Eye (tissue), 1 donor: ENCODE data around the gene INHBC.
"Not testable (repeated sequence)": the region's sequence is repeated elsewhere in the genome, so short reads cannot be mapped to it uniquely, and the experiment has no call there.

Source experiments
- DNase-seq: peaks from one replicate; pipeline ENCODE4 v3.0.0-alpha.2; 2015

The INHBC gene

GRCh38 chr12:57430112-57430930 lies 4.3 kb upstream of the INHBC start:
- peak; percentile 72 for DNase-seq

- peak; percentile 98 for DNase-seq
Observed at GRCh38 chr12:57430931-57431566, 3.5 kb upstream of the INHBC start, which contains the start of gene R3HDM2. TSS of gene R3HDM2 (minus strand) at chr12:57431043. CDS start at chr12:57310428, 120,615 bp downstream.

GRCh38 chr12:57431654-57432188 lies 2.9 kb upstream of the INHBC start:
- no peak for DNase-seq

GRCh38 chr12:57433370-57433769 lies 1.2 kb upstream of the INHBC start:
- no peak for DNase-seq

- DNase-seq, result no peak
Observed at GRCh38 chr12:57435293-57435692, 709 bp downstream of the INHBC start.

- no peak for DNase-seq
Observed at GRCh38 chr12:57438400-57438799, 3.8 kb downstream of the INHBC start.

- DNase-seq, result no peak
Observed at GRCh38 chr12:57439762-57440266, 5.2 kb downstream of the INHBC start.

- not testable (repeated sequence) for DNase-seq
Observed at GRCh38 chr12:57441393-57441792, 6.8 kb downstream of the INHBC start.

GRCh38 chr12:57441846-57442427 lies 7.4 kb downstream of the INHBC start:
- no peak for DNase-seq

GRCh38 chr12:57444337-57444736 lies 9.8 kb downstream of the INHBC start:
- DNase-seq, result not testable (repeated sequence)

GRCh38 chr12:57444744-57445143 lies 10.2 kb downstream of the INHBC start:
- DNase-seq, result no peak

GRCh38 chr12:57446292-57446960 lies 11.8 kb downstream of the INHBC start:
- no peak for DNase-seq

GRCh38 chr12:57448669-57449068 lies 14.1 kb downstream of the INHBC start:
- DNase-seq, result no peak

GRCh38 chr12:57449375-57449774 lies 14.8 kb downstream of the INHBC start:
- DNase-seq, result no peak

GRCh38 chr12:57450057-57450456 lies 15.5 kb downstream of the INHBC start:
- DNase-seq, result no peak

GRCh38 chr12:57451233-57451778 lies 16.7 kb downstream of the INHBC start:
- DNase-seq, result no peak

GRCh38 chr12:57452181-57452936 lies 17.8 kb downstream of the INHBC start:
- peak; percentile 30 for DNase-seq

GRCh38 chr12:57452937-57453509 lies 18.4 kb downstream of the INHBC start:
- DNase-seq, result peak; percentile 92

GRCh38 chr12:57454213-57454565 lies 19.6 kb downstream of the INHBC start:
- no peak for DNase-seq

- DNase-seq, result peak; percentile 74
Observed at GRCh38 chr12:57454566-57455373, 20.2 kb downstream of the INHBC start, which contains the start of gene INHBE. TSS of gene INHBE (plus strand) at chr12:57455307. CDS start at chr12:57455537, 230 bp downstream.
